H1 (cell line): Measurements from ENCODE around the gene CCDC159. TPM values are rescaled to one million over a fixed set of nuclear protein-coding genes. Genes with fewer than 3 reads are reported as not detected.
A peak's percentile ranks its signal among the peaks of the same experiment; 100 is the strongest.

Source experiments
- CTCF ChIA-PET: fragments of 300-600 bp; sonication (Branson Sonifier 250); formaldehyde crosslinking; loops from one replicate; lab custom pipeline; 2021; ENCODE audit not compliant: partially characterized antibody; lab: Charles Lee
- POLR2A ChIA-PET: fragments of 300-600 bp; sonication (Branson Sonifier 250); formaldehyde crosslinking; loops from one replicate; lab custom pipeline; 2021; ENCODE audit warnings: inconsistent platforms; ENCODE audit not compliant: partially characterized antibody; lab: Charles Lee
- DNase-seq, 2 experiments: peaks; one replicate each; pipeline versions ENCODE4 v3.0.0 to v3.0.0-alpha.2; 2010 to 2022; ENCODE audit warnings: low spot score in 2 of 2, low read depth in 1 of 2, mixed read lengths in 1 of 2
- FAIRE-seq: peaks from 2 replicates; lab custom pipeline; 2011; peaks lifted over from hg19 to GRCh38; lab: Jason Lieb, UNC
- H2AFZ ChIP-seq: 2 replicates; pipeline ENCODE4 v1.8.1; 2012; ENCODE audit warnings: low read length, inconsistent platforms
- H2AK5ac ChIP-seq: 2 replicates; pipeline ENCODE4 v1.6.1; 2013; ENCODE audit warnings: low read depth, low read length
- H2BK120ac ChIP-seq: replicated peaks from 2 replicates; pipeline ENCODE3; 2013; ENCODE audit warnings: low read depth, low read length, inconsistent platforms
- H2BK12ac ChIP-seq: 2 replicates; pipeline ENCODE4 v1.6.1; 2013; ENCODE audit warnings: low read depth, low read length
- H2BK15ac ChIP-seq: 2 replicates; pipeline ENCODE4 v1.6.1; 2013; ENCODE audit warnings: low read length
- H2BK20ac ChIP-seq: 2 replicates; pipeline ENCODE4 v1.6.1; 2013; ENCODE audit warnings: low read length
- H2BK5ac ChIP-seq: 2 replicates; pipeline ENCODE4 v1.6.1; 2013; ENCODE audit warnings: low read depth, low read length
- H3K14ac ChIP-seq: 2 replicates; pipeline ENCODE4 v1.6.1; 2013; ENCODE audit warnings: inconsistent platforms; ENCODE audit not compliant: insufficient read length
- H3K18ac ChIP-seq: 2 replicates; pipeline ENCODE4 v1.6.1; 2013; ENCODE audit warnings: low read length; ENCODE audit errors: extremely low read depth
- H3K23ac ChIP-seq: 2 replicates; pipeline ENCODE4 v1.6.1; 2013; ENCODE audit warnings: inconsistent platforms; ENCODE audit not compliant: insufficient read length
- H3K23me2 ChIP-seq: 2 replicates; pipeline ENCODE4 v1.6.1; 2013; ENCODE audit warnings: low read depth, low read length
- H3K27ac ChIP-seq: 2 replicates; pipeline ENCODE4 v1.6.1; 2011; ENCODE audit warnings: low read depth, low read length, inconsistent platforms
- H3K27me3 ChIP-seq, 4 experiments: replicated peaks in 1 of 4; 1 replicate in 1 of 4; 2 replicates in 3 of 4; pipeline versions ENCODE4 v1.6.1 to v1.8.1; 2011 to 2013; ENCODE audit warnings: low read length in 3 of 4, mild to moderate bottlenecking in 3 of 4, inconsistent platforms in 2 of 4, mixed read lengths in 2 of 4, moderate library complexity in 1 of 4; ENCODE audit not compliant: control insufficient read depth in 3 of 4, insufficient read depth in 3 of 4; ENCODE audit errors: extremely low read depth in 1 of 4
- H3K36me3 ChIP-seq, 4 experiments: 2 replicates each; pipeline versions ENCODE4 v1.6.1 to v1.8.1; 2011 to 2013; ENCODE audit warnings: mild to moderate bottlenecking in 4 of 4, low read length in 3 of 4, moderate library complexity in 2 of 4, control low read depth in 1 of 4, inconsistent platforms in 1 of 4; ENCODE audit not compliant: insufficient read depth in 4 of 4, control insufficient read depth in 2 of 4
- H3K4ac ChIP-seq: replicated peaks from 2 replicates; pipeline ENCODE3; 2013; ENCODE audit warnings: low read length, low read depth, mixed read lengths, inconsistent platforms; ENCODE audit not compliant: insufficient read length
- H3K4me1 ChIP-seq, 4 experiments: replicated peaks in 1 of 4; 1 replicate in 1 of 4; 2 replicates in 3 of 4; pipeline versions ENCODE4 v1.6.1 to v1.8.1; 2011 to 2013; ENCODE audit warnings: low read length in 3 of 4, inconsistent platforms in 2 of 4, mixed read lengths in 1 of 4; ENCODE audit not compliant: insufficient read depth in 4 of 4, control insufficient read depth in 3 of 4
- H3K4me2 ChIP-seq, 2 experiments: 2 replicates each; pipeline versions ENCODE4 v1.6.1 to v1.8.1; 2011 to 2013; ENCODE audit warnings: low read depth in 2 of 2, low read length in 2 of 2, control low read depth in 1 of 2, inconsistent platforms in 1 of 2, mild to moderate bottlenecking in 1 of 2; ENCODE audit not compliant: insufficient read depth in 1 of 2
- H3K4me3 ChIP-seq, 4 experiments: fragments of 200-600, 300-600 bp in 1 of 4; sonication (generic), shearing (Covaris generic), sonication (Bioruptor Twin) in 1 of 4; 2 replicates each; pipeline versions ENCODE4 v1.5.1 to v1.8.1; 2011 to 2016; ENCODE audit warnings: low read length in 4 of 4, low read depth in 3 of 4, control low read depth in 2 of 4, inconsistent platforms in 2 of 4, mild to moderate bottlenecking in 2 of 4, mixed read lengths in 1 of 4, moderate library complexity in 1 of 4; ENCODE audit not compliant: insufficient read depth in 2 of 4; ENCODE audit errors: extremely low read depth in 1 of 4
- H3K56ac ChIP-seq: replicated peaks from 2 replicates; pipeline ENCODE3; 2013; ENCODE audit warnings: low read depth, mild to moderate bottlenecking, mixed read lengths, low read length, inconsistent platforms; ENCODE audit not compliant: insufficient read length
- H3K79me1 ChIP-seq: 2 replicates; pipeline ENCODE4 v1.6.1; 2013; ENCODE audit warnings: low read depth, low read length, control low read depth
- H3K79me2 ChIP-seq, 2 experiments: 2 replicates each; pipeline versions ENCODE4 v1.6.1 to v1.8.1; 2012 to 2013; ENCODE audit warnings: low read length in 2 of 2, mild to moderate bottlenecking in 2 of 2, inconsistent platforms in 1 of 2; ENCODE audit not compliant: insufficient read depth in 2 of 2, control insufficient read depth in 1 of 2
- H3K9ac ChIP-seq, 4 experiments: replicated peaks in 1 of 4; 1 replicate in 1 of 4; 2 replicates in 3 of 4; pipeline versions ENCODE4 v1.6.1 to v1.8.1; 2011 to 2013; ENCODE audit warnings: low read depth in 3 of 4, low read length in 3 of 4, control low read depth in 2 of 4, mild to moderate bottlenecking in 2 of 4, moderate library complexity in 2 of 4, inconsistent platforms in 1 of 4; ENCODE audit errors: extremely low read depth in 1 of 4
- H3K9me3 ChIP-seq, 2 experiments: 2 replicates each; pipeline versions ENCODE4 v1.6.1 to v1.8.1; 2012 to 2013; ENCODE audit warnings: mild to moderate bottlenecking in 2 of 2, moderate library complexity in 2 of 2, control low read depth in 1 of 2, inconsistent platforms in 1 of 2, low read depth in 1 of 2, low read length in 1 of 2, mixed read lengths in 1 of 2; ENCODE audit not compliant: insufficient read depth in 2 of 2
- H4K20me1 ChIP-seq, 2 experiments: replicated peaks in 1 of 2; 2 replicates each; pipeline versions ENCODE3 to v1.8.1; 2011 to 2013; ENCODE audit warnings: inconsistent platforms in 2 of 2, low read length in 2 of 2, mild to moderate bottlenecking in 1 of 2; ENCODE audit not compliant: insufficient read depth in 2 of 2, control insufficient read depth in 1 of 2
- H4K5ac ChIP-seq: 2 replicates; pipeline ENCODE4 v1.6.1; 2013; ENCODE audit warnings: low read length, low read depth, mixed read lengths, inconsistent platforms; ENCODE audit not compliant: insufficient read length
- H4K8ac ChIP-seq: 2 replicates; pipeline ENCODE4 v1.8.0; 2013; ENCODE audit warnings: mild to moderate bottlenecking, moderate library complexity, low read length, inconsistent platforms; ENCODE audit not compliant: insufficient read depth; ENCODE audit errors: extremely low read depth
- H4K91ac ChIP-seq: replicated peaks from 2 replicates; pipeline ENCODE3; 2013; ENCODE audit warnings: low read length, mixed read lengths, inconsistent platforms; ENCODE audit not compliant: insufficient read length
- EZH2 ChIP-seq: fragments of 200-600 bp; sonication (generic); IDR thresholded peaks from 2 replicates; pipeline ENCODE4 v1.7.1; 2012; ENCODE audit warnings: low read depth, mild to moderate bottlenecking, moderate library complexity, low read length, inconsistent platforms; ENCODE audit not compliant: severe bottlenecking
- FOSL1 ChIP-seq: IDR thresholded peaks from 2 replicates; pipeline ENCODE4 v1.6.1; 2011; ENCODE audit warnings: mild to moderate bottlenecking, low read depth, low read length, moderate library complexity; ENCODE audit not compliant: insufficient read depth
- HDAC2 ChIP-seq, 2 experiments: fragments of 300-600 bp in 1 of 2; sonication (generic) in 1 of 2; IDR thresholded peaks; 2 replicates each; pipeline ENCODE4 v1.6.1; 2011 to 2012; ENCODE audit warnings: low read depth in 2 of 2, low read length in 2 of 2, mild to moderate bottlenecking in 2 of 2, moderate library complexity in 2 of 2, borderline replicate concordance in 1 of 2, inconsistent platforms in 1 of 2
- SIRT6 ChIP-seq: IDR thresholded peaks from one replicate; pipeline ENCODE4 v1.7.1; 2012; ENCODE audit warnings: low read length, inconsistent platforms
- SP2 ChIP-seq: IDR thresholded peaks from 2 replicates; pipeline ENCODE4 v1.6.1; 2012; ENCODE audit warnings: mild to moderate bottlenecking, low read length, inconsistent platforms
- WGBS, 2 experiments: shearing (Covaris generic) in 1 of 2; methylation state at CpG; one replicate each; pipeline versions ENCODE4 v1.1.6 to v1.1.7; 2013 to 2015; ENCODE audit warnings: low lambda C conversion rate in 2 of 2, mixed read lengths in 2 of 2, inconsistent platforms in 1 of 2, low coverage in 1 of 2, missing lambda C conversion rate in 1 of 2; ENCODE audit not compliant: insufficient replicate concordance in 2 of 2, insufficient coverage in 1 of 2, insufficient read length in 1 of 2; ENCODE audit errors: extremely low coverage in 1 of 2, missing lambda C conversion rate in 1 of 2; 5-methylcytosine and 5-hydroxymethylcytosine counted together
- polyA plus RNA-seq, 7 experiments: library from polyadenylated mRNA; depleted of rRNA in 3 of 7; stranded (reverse) in 5 of 7; unstranded in 2 of 7; fragments of >200 nt in 5 of 7; fragments of 200-250 nt in 2 of 7; gene quantifications; 1 replicate in 5 of 7; 2 replicates in 1 of 7; 4 replicates in 1 of 7; pipeline versions ENCODE4 v1.2.1 to v1.2.3, GENCODE V29; 2011 to 2013; ENCODE audit warnings: missing spikeins in 2 of 7, mixed read lengths in 2 of 7
- total RNA-seq: library from RNA; stranded (reverse); fragmentation: NEBNext Ultra II Directional; extraction: Animal tissue kit (Norgen Biotek cat#: 25700); gene quantifications from 2 replicates; pipeline ENCODE4 v1.2.1, GENCODE V29; 2021
- TF ChIP-seq, protein P1 (sequence below): IDR thresholded peaks from 2 replicates; pipeline ENCODE4 v1.6.1; 2012; ENCODE audit warnings: inconsistent platforms
- TF ChIP-seq, protein P2 (sequence below): IDR thresholded peaks from 2 replicates; pipeline ENCODE4 v1.6.1; 2011; ENCODE audit warnings: low read length, improper control_type of control experiment
- TF ChIP-seq, protein P3 (sequence below): IDR thresholded peaks from 2 replicates; pipeline ENCODE4 v1.6.1; 2011; ENCODE audit warnings: low read depth, mild to moderate bottlenecking, low read length; ENCODE audit not compliant: insufficient read depth

Gene CCDC159
- total and polyA plus RNA-seq, 2 of the 8 experiments (the other 6 are each of a cell fraction or from before 2014, with no cell fraction given), result 4.0 to 5.4 TPM

DNA sequence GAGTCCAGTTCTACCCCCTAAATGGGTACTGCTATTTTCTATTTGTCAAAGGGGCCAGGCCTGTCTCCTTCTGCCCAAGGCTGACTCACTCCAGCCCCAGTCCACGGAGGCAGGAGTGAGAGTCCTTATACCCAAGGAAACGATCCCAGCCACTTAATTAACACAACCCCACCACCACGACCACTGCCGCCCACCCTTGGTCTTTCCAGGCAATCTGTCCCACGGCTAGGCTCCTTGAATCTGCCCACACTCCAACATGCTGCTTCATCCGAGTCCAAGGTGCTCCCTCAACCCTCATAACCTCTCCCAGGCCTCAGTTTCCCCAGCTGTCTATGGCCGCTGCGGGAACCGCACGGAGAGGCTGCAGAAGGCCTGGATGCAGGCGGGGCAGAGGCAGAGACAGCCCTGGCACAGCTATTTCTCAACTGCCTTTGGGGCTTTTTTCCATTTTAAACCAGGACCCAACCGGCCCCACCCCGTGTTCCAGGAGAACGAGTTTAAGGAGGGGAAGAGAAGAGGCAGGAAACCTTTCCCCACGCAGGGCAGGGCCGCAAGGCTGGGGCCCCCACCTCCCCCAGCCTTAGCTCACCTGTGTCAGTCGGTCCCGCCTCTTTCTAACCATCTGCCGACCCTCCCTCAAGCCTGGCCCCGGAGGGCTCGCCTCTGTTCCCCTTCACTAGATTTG, 7.6 kb upstream of the CCDC159 start:
- Histone ChIP-seq H3K18ac (no peak overlapping the region), H2BK120ac (no peak overlapping the region), H3K4me2 (peak overlapping the region; percentile 54 to 80), H4K5ac (no peak overlapping the region), H3K27me3 (no peaks in the 10 kb centered on the region; a peak in 2 of 7 replicates), H3K36me3 (peaks cover 0 to 5% (median 2%) of the 10 kb centered on the region in 4 experiments; a peak in 2 of 8 replicates), H3K9ac (peak overlapping the region in 2 of 4 experiments; percentile 23 to 42; a peak in 3 of 7 replicates), H3K9me3 (no peaks in the 10 kb centered on the region), H3K79me1 (no peaks in the 10 kb centered on the region), H2BK20ac (no peak overlapping the region), H2BK12ac (0 out of 2 replicates have a peak overlapping the region, but pooled peaks have one; percentile 17), H3K4me3 (peak overlapping the region; percentile 47 to 77 (median 62)), H2AFZ (no peak overlapping the region), H2AK5ac (no peak overlapping the region), H2BK5ac (no peak overlapping the region), H3K4me1 (peaks cover 0 to 4% (median 1%) of the 10 kb centered on the region in 4 experiments; a peak in 4 of 7 replicates), H2BK15ac (peak overlapping the region; percentile 92; the same call in 1 of the 2 replicates), H3K23ac (no peak overlapping the region), H3K56ac (no peak overlapping the region), H3K23me2 (peaks cover 11% of the 10 kb centered on the region; the same call in 1 of the 2 replicates), H3K4ac (no peak overlapping the region), H4K91ac (no peak overlapping the region), H3K27ac (no peak overlapping the region), H3K79me2 (no peaks in the 10 kb centered on the region), H3K14ac (no peak overlapping the region), H4K20me1 (peaks cover 2 to 5% of the 10 kb centered on the region in 2 experiments), H4K8ac (no peak overlapping the region)
- no peak for FAIRE-seq
- ChIA-PET CTCF (interaction anchor here (0.9 to 2.8 kb wide), 9 partner anchors 9 to 91 kb away, joined by 3 to 9 read pairs (median 4); partner anchors contain the start of gene TSPAN16), POLR2A (interaction anchor here (0.8 to 2.8 kb wide), 5 partner anchors 11 to 85 kb away, joined by 3 to 13 read pairs (median 3); partner anchors contain the start of gene EPOR)
- TF ChIP-seq, protein P1, sequence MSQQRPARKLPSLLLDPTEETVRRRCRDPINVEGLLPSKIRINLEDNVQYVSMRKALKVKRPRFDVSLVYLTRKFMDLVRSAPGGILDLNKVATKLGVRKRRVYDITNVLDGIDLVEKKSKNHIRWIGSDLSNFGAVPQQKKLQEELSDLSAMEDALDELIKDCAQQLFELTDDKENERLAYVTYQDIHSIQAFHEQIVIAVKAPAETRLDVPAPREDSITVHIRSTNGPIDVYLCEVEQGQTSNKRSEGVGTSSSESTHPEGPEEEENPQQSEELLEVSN, result peak; percentile 14; the same call in 1 of the 2 replicates
- TF ChIP-seq SIRT6 (no peak), HDAC2 (IDR thresholded peaks at IDR 0.05; ENCODE audit: borderline replicate concordance in 1 of 2, low read depth in 2 of 2, low read length in 2 of 2) (no peak), SP2 (no peak), FOSL1 (no peak), EZH2 (no peak)
- TF ChIP-seq, protein P2, sequence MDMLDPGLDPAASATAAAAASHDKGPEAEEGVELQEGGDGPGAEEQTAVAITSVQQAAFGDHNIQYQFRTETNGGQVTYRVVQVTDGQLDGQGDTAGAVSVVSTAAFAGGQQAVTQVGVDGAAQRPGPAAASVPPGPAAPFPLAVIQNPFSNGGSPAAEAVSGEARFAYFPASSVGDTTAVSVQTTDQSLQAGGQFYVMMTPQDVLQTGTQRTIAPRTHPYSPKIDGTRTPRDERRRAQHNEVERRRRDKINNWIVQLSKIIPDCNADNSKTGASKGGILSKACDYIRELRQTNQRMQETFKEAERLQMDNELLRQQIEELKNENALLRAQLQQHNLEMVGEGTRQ, result no peak
- TF ChIP-seq, protein P3, sequence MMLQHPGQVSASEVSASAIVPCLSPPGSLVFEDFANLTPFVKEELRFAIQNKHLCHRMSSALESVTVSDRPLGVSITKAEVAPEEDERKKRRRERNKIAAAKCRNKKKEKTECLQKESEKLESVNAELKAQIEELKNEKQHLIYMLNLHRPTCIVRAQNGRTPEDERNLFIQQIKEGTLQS, result no peak
- no peak for DNase-seq
- 50% methylated on average over 15 of the region's 21 CpGs; no CpG with 5 or more reads in 1 of the 2 experiments for WGBS, 2 experiments
